NB4 (cell line): ENCODE results near the gene IQSEC3.

ENCODE experiments used
- MYC ChIP-seq: IDR thresholded peaks from 2 replicates; pipeline ENCODE4 v1.6.1; 2011; ENCODE audit warnings: low read depth, low read length
- POLR2A ChIP-seq: IDR thresholded peaks from 2 replicates; pipeline ENCODE4 v1.6.1; 2011; ENCODE audit warnings: mild to moderate bottlenecking; ENCODE audit not compliant: insufficient read length; ENCODE audit errors: extremely low read depth
- TF ChIP-seq, protein P1 (sequence below): IDR thresholded peaks from one replicate; pipeline ENCODE4 v1.5.1; 2012; ENCODE audit warnings: low read depth, low read length
- TF ChIP-seq, protein P2 (sequence below): IDR thresholded peaks from 2 replicates; pipeline ENCODE4 v1.6.1; 2011; ENCODE audit warnings: low read depth, low read length

DNA sequence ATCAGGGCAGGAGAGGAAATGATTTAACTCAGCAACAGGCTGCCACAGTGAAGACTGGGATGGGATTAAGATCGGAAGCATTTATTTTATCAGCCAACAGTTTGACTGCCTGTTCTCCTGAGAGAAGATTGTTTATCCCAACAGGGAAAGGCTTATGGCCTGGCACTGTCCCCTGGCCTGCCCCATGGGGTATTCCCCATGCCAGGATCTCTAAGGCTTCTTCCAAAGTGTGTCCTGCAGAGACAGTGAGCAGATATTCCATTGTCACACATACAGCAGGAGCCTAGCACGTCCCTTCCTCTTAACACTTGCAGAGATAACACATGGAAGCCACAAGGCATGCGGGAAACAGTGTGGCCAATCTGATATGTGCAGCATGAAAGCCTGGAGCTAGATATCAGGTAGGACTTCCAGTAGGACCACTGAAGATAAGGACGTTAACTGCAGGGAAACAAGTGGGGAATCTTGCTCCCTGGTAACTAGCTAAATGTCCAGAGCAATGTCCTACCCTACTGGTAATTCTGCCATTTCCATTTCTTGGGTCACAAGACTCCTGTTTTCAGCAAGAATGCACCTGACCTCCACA, 48.2 kb downstream of the IQSEC3 start:
- TF ChIP-seq, protein P1, sequence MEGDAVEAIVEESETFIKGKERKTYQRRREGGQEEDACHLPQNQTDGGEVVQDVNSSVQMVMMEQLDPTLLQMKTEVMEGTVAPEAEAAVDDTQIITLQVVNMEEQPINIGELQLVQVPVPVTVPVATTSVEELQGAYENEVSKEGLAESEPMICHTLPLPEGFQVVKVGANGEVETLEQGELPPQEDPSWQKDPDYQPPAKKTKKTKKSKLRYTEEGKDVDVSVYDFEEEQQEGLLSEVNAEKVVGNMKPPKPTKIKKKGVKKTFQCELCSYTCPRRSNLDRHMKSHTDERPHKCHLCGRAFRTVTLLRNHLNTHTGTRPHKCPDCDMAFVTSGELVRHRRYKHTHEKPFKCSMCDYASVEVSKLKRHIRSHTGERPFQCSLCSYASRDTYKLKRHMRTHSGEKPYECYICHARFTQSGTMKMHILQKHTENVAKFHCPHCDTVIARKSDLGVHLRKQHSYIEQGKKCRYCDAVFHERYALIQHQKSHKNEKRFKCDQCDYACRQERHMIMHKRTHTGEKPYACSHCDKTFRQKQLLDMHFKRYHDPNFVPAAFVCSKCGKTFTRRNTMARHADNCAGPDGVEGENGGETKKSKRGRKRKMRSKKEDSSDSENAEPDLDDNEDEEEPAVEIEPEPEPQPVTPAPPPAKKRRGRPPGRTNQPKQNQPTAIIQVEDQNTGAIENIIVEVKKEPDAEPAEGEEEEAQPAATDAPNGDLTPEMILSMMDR, result no peak
- no peak for TF ChIP-seq POLR2A
- TF ChIP-seq, protein P2, sequence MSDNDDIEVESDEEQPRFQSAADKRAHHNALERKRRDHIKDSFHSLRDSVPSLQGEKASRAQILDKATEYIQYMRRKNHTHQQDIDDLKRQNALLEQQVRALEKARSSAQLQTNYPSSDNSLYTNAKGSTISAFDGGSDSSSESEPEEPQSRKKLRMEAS, result no peak
- no peak for TF ChIP-seq MYC
